ENCODE measurements around the gene ANK3. TPM values are rescaled to one million over a fixed set of nuclear protein-coding genes. Genes with fewer than 3 reads are reported as not detected.

Gene ANK3
- total and polyA plus RNA-seq, 2 donors from 2014 or later, result 38.2 to 214 TPM

GRCh38 chr10:60171436-60172013, 218.2 kb downstream of the ANK3 start:
- no peak for FAIRE-seq
- no peak for TF ChIP-seq CTCF (IDR thresholded peaks at IDR 0.05; ENCODE audit: borderline replicate concordance, extremely low read depth, insufficient read depth)

GRCh38 chr10:60170250-60170649, 219.4 kb downstream of the ANK3 start:
- Histone ChIP-seq H3K36me3 (ENCODE audit: control insufficient read depth in 2 of 3, insufficient read depth in 3 of 3, low read length in 3 of 3) (peaks cover 0 to 10% (median 2%) of the 10 kb centered on the region in 3 donors), H3K9me3 (ENCODE audit: control insufficient read depth in 2 of 3, insufficient read depth in 1 of 3, low read length in 3 of 3) (no peaks in the 10 kb centered on the region), H3K4me3 (ENCODE audit: low read length in 3 of 3) (no peak overlapping the region), H3K9ac (ENCODE audit: low read length in 3 of 3) (no peak overlapping the region), H3K4me1 (ENCODE audit: control insufficient read depth in 2 of 3, insufficient read depth in 2 of 3, low read depth in 1 of 3, low read length in 3 of 3) (peaks cover 0 to 3% (median 0%) of the 10 kb centered on the region in 3 donors), H3K27ac (ENCODE audit: low read depth in 2 of 2, low read length in 2 of 2) (no peak overlapping the region), H3K27me3 (ENCODE audit: control insufficient read depth, insufficient read depth, low read length) (no peaks in the 10 kb centered on the region)
- intact Hi-C loops (cut with DNase I), result no loop called here
- DNase-seq, result no peak
- TF ChIP-seq CTCF (IDR thresholded peaks at IDR 0.05; ENCODE audit: borderline replicate concordance, extremely low read depth, insufficient read depth), result no peak
- no peak for FAIRE-seq

More at GRCh38 chr10:60171436-60172013, 218.2 kb downstream of the ANK3 start:
- Histone ChIP-seq H3K9ac (ENCODE audit: low read length in 3 of 3) (no peak overlapping the region), H3K4me3 (ENCODE audit: low read length in 3 of 3) (no peak overlapping the region), H3K9me3 (ENCODE audit: control insufficient read depth in 2 of 3, insufficient read depth in 1 of 3, low read length in 3 of 3) (no peaks in the 10 kb centered on the region), H3K27ac (ENCODE audit: low read depth in 2 of 2, low read length in 2 of 2) (no peak overlapping the region), H3K27me3 (ENCODE audit: control insufficient read depth, insufficient read depth, low read length) (no peaks in the 10 kb centered on the region), H3K4me1 (ENCODE audit: control insufficient read depth in 2 of 3, insufficient read depth in 2 of 3, low read depth in 1 of 3, low read length in 3 of 3) (peaks cover 0 to 3% (median 0%) of the 10 kb centered on the region in 3 donors), H3K36me3 (ENCODE audit: control insufficient read depth in 2 of 3, insufficient read depth in 3 of 3, low read length in 3 of 3) (peaks cover 0 to 10% (median 2%) of the 10 kb centered on the region in 3 donors)
- no peak for DNase-seq
- intact Hi-C loops (cut with DNase I), result no loop called here

GRCh38 chr10:60169111-60169510, 220.6 kb downstream of the ANK3 start:
- intact Hi-C loops (cut with DNase I), result no loop called here
- FAIRE-seq, result no peak
- H3K4me3 ChIP-seq (ENCODE audit: low read length in 3 of 3), result no peak overlapping the region

More at GRCh38 chr10:60169111-60169510, 220.6 kb downstream of the ANK3 start:
- DNase-seq, result no peak
- Histone ChIP-seq H3K9ac (ENCODE audit: low read length in 3 of 3) (no peak overlapping the region), H3K4me1 (ENCODE audit: control insufficient read depth in 2 of 3, insufficient read depth in 2 of 3, low read depth in 1 of 3, low read length in 3 of 3) (peaks cover 0 to 3% (median 0%) of the 10 kb centered on the region in 3 donors), H3K27me3 (ENCODE audit: control insufficient read depth, insufficient read depth, low read length) (no peaks in the 10 kb centered on the region), H3K36me3 (ENCODE audit: control insufficient read depth in 2 of 3, insufficient read depth in 3 of 3, low read length in 3 of 3) (peaks cover 0 to 10% (median 2%) of the 10 kb centered on the region in 3 donors), H3K9me3 (ENCODE audit: control insufficient read depth in 2 of 3, insufficient read depth in 1 of 3, low read length in 3 of 3) (no peaks in the 10 kb centered on the region), H3K27ac (ENCODE audit: low read depth in 2 of 2, low read length in 2 of 2) (no peak overlapping the region)
- no peak for TF ChIP-seq CTCF (IDR thresholded peaks at IDR 0.05; ENCODE audit: borderline replicate concordance, extremely low read depth, insufficient read depth)

All from kidney (tissue), 14 donors.